ENCODE results near the gene RALGAPA2. TPM values are rescaled to one million over a fixed set of nuclear protein-coding genes. Genes with fewer than 3 reads are reported as not detected.

The RALGAPA2 gene
- total RNA-seq, 2 experiments from 2014 or later: 21.2 to 21.9 TPM

- intact Hi-C loops (cut with DNase I, micrococcal nuclease): no loop called here
- CTCF ChIA-PET: no interaction called here
- DNase-seq: no peak
- Histone ChIP-seq H3K4me3 (ENCODE audit: low read length) (no peak overlapping the region), H3K27ac (ENCODE audit: low read depth in 1 of 2, low read length in 2 of 2) (no peak overlapping the region), H3K4me1 (ENCODE audit: insufficient read depth, low read length) (no peaks in the 10 kb centered on the region), H3K27me3 (ENCODE audit: control insufficient read depth in 1 of 2, insufficient read depth in 2 of 2, low read length in 2 of 2) (no peaks in the 10 kb centered on the region), H3K9me3 (ENCODE audit: control insufficient read depth in 1 of 2, insufficient read depth in 1 of 2, low read length in 2 of 2) (no peaks in the 10 kb centered on the region), H3K36me3 (ENCODE audit: insufficient read depth, low read length) (peaks cover 8% of the 10 kb centered on the region)
- ATAC-seq (ENCODE audit: poor library complexity): no peak
- Mint-ChIP-seq H3K4me1 (ENCODE audit: low read depth) (no peaks in the 10 kb centered on the region), H3K27me3 (no peaks in the 10 kb centered on the region), H3K27ac (no peak overlapping the region), H3K4me3 (no peak overlapping the region), H3K36me3 (ENCODE audit: low read depth) (peaks cover 75% of the 10 kb centered on the region), H3K9me3 (no peaks in the 10 kb centered on the region)
- POLR2A ChIA-PET: no interaction called here
- TF ChIP-seq CTCF (IDR thresholded peaks at IDR 0.05): no peak
Measured at GRCh38 chr20:20564279-20564678, 148.2 kb downstream of the RALGAPA2 start.

GRCh38 chr20:20562507-20562906 lies 149.9 kb downstream of the RALGAPA2 start:
- Histone ChIP-seq H3K27ac (ENCODE audit: low read depth in 1 of 2, low read length in 2 of 2) (no peak overlapping the region), H3K4me3 (ENCODE audit: low read length) (no peak overlapping the region), H3K4me1 (ENCODE audit: insufficient read depth, low read length) (no peaks in the 10 kb centered on the region), H3K9me3 (ENCODE audit: control insufficient read depth in 1 of 2, insufficient read depth in 1 of 2, low read length in 2 of 2) (no peaks in the 10 kb centered on the region), H3K27me3 (ENCODE audit: control insufficient read depth in 1 of 2, insufficient read depth in 2 of 2, low read length in 2 of 2) (no peaks in the 10 kb centered on the region), H3K36me3 (ENCODE audit: insufficient read depth, low read length) (peaks cover 8% of the 10 kb centered on the region)
- Mint-ChIP-seq H3K4me1 (ENCODE audit: low read depth) (no peaks in the 10 kb centered on the region), H3K27me3 (no peaks in the 10 kb centered on the region), H3K9me3 (no peaks in the 10 kb centered on the region), H3K4me3 (no peak overlapping the region), H3K36me3 (ENCODE audit: low read depth) (peaks cover 84% of the 10 kb centered on the region), H3K27ac (no peak overlapping the region)
- ChIA-PET CTCF (no interaction called here), POLR2A (no interaction called here)
- DNase-seq: no peak
- ATAC-seq (ENCODE audit: poor library complexity): no peak
- intact Hi-C loops (cut with DNase I, micrococcal nuclease): no loop called here
- no peak for TF ChIP-seq CTCF (IDR thresholded peaks at IDR 0.05)

- Mint-ChIP-seq H3K27ac (no peak overlapping the region), H3K4me1 (ENCODE audit: low read depth) (no peaks in the 10 kb centered on the region), H3K9me3 (no peaks in the 10 kb centered on the region), H3K4me3 (no peak overlapping the region), H3K27me3 (no peaks in the 10 kb centered on the region), H3K36me3 (ENCODE audit: low read depth) (peaks cover 83% of the 10 kb centered on the region)
- Histone ChIP-seq H3K36me3 (ENCODE audit: insufficient read depth, low read length) (peaks cover 8% of the 10 kb centered on the region), H3K9me3 (ENCODE audit: control insufficient read depth in 1 of 2, insufficient read depth in 1 of 2, low read length in 2 of 2) (no peaks in the 10 kb centered on the region), H3K4me3 (ENCODE audit: low read length) (no peak overlapping the region), H3K4me1 (ENCODE audit: insufficient read depth, low read length) (no peaks in the 10 kb centered on the region), H3K27me3 (ENCODE audit: control insufficient read depth in 1 of 2, insufficient read depth in 2 of 2, low read length in 2 of 2) (no peaks in the 10 kb centered on the region), H3K27ac (ENCODE audit: low read depth in 1 of 2, low read length in 2 of 2) (no peak overlapping the region)
- TF ChIP-seq CTCF (IDR thresholded peaks at IDR 0.05): no peak
- ChIA-PET POLR2A (no interaction called here), CTCF (no interaction called here)
- no peak for ATAC-seq (ENCODE audit: poor library complexity)
- intact Hi-C loops (cut with DNase I, micrococcal nuclease): no loop called here
- DNase-seq: no peak
Measured at GRCh38 chr20:20561841-20562240, 150.6 kb downstream of the RALGAPA2 start.

All from CD4-positive, alpha-beta T cell (primary cell).